GM19438 (cell line): ENCODE data around the gene CCDC40.

Experiments used
- ATAC-seq: cut with Tn5 transposase; IDR thresholded peaks from one replicate; pipeline ENCODE4 v1.9.1; 2021; ENCODE audit warnings: low read depth; ENCODE audit not compliant: unreplicated experiment

The CCDC40 gene

GRCh38 chr17:80017226-80018010 is 19.0 kb upstream of the CCDC40 start:
- no peak for ATAC-seq

- no peak for ATAC-seq
These were observed 17.4 kb upstream of the CCDC40 start for GRCh38 chr17:80018917-80019651.

- no peak for ATAC-seq
These were observed 14.8 kb upstream of the CCDC40 start for GRCh38 chr17:80021600-80021999.

GRCh38 chr17:80023481-80024205 is 12.8 kb upstream of the CCDC40 start:
- no peak for ATAC-seq

- ATAC-seq: no peak
These were observed 12.1 kb upstream of the CCDC40 start for GRCh38 chr17:80024206-80024972.

GRCh38 chr17:80025140-80025539 is 11.3 kb upstream of the CCDC40 start:
- no peak for ATAC-seq

GRCh38 chr17:80025796-80026195 is 10.6 kb upstream of the CCDC40 start:
- no peak for ATAC-seq

- ATAC-seq: no peak
These were observed 9.9 kb upstream of the CCDC40 start for GRCh38 chr17:80026359-80027042.

- no peak for ATAC-seq
These were observed 9.4 kb upstream of the CCDC40 start for GRCh38 chr17:80027043-80027435.

- no peak for ATAC-seq
These were observed 8.4 kb upstream of the CCDC40 start for GRCh38 chr17:80028030-80028429.

GRCh38 chr17:80029258-80029974 is 7.0 kb upstream of the CCDC40 start:
- no peak for ATAC-seq

GRCh38 chr17:80030730-80031410 is 5.6 kb upstream of the CCDC40 start:
- no peak for ATAC-seq

GRCh38 chr17:80031691-80032430 is 4.6 kb upstream of the CCDC40 start:
- no peak for ATAC-seq

- no peak for ATAC-seq
These were observed 3.7 kb upstream of the CCDC40 start for GRCh38 chr17:80032614-80033171.

GRCh38 chr17:80033840-80034239 is 2.6 kb upstream of the CCDC40 start:
- ATAC-seq: no peak

GRCh38 chr17:80034791-80035686 is 1.4 kb upstream of the CCDC40 start:
- ATAC-seq: no peak

- no peak for ATAC-seq
These were observed 830 bp upstream of the CCDC40 start, which contains the start of gene TBC1D16 for GRCh38 chr17:80035687-80035936. TBC1D16 (minus strand) TSS chr17:80035872; CDS start chr17:80013547, 22,325 bp downstream.
